ENCODE data around the gene FOXI1.
"Not testable (repeated sequence)": the region's sequence is repeated elsewhere in the genome, so short reads cannot be mapped to it uniquely, and the experiment has no call there.

Gene FOXI1

DNA sequence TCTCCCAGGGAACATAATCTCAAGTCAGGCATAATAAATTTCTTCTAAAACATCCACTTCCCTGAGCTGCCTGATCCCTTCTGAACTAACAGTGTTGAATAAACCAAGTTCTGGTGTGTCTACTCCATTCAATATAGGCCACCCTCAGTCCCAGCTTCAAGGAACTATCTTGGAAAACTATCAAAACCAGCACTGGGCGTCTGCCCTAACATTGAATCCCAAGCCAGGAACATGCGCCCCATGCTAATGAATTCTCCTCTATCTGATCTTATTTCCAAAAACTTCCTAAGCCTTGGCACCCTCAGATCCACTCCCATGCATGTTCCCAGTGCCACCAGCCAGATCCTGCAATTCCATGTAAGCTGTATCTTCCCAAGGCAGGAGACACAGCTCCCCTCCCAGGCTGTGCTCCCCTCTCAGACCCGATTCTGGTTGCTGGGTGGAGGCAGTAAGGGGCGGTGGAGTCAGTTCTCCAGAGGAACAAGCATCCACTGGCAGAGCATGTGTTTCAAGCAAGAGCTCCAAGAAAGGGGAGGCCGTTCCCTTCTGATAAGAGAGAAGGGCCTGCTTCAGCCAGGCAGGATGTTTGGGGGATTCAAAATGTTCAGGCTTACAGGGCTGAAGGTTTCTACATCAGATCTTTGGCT, 13.1 kb upstream of the FOXI1 start:
- no peak overlapping the region for H3K4me3 ChIP-seq (ENCODE audit: low read depth, low read length)

DNA sequence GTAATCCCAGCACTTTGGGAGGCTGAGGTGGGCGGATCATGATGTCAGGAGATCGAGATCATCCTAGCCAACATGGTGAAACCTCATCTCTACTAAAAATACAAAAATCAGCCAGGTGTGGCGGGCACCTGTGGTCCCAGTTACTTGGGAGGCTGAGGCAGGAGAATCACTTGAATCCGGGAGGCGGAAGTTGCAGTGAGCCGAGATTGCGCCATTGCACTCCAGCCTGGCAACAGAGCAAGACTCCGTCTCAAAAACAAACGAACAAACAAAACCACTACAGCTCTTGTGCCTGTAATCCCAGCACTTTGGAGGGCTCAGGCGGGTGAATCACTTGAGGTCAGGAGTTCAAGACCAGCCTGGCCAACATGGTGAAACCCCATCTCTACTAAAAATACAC, 11.4 kb upstream of the FOXI1 start:
- H3K4me3 ChIP-seq (ENCODE audit: low read depth, low read length), result not testable (repeated sequence)

GRCh38 chr5:170095646-170096045, 10.1 kb upstream of the FOXI1 start:
- no peak overlapping the region for H3K4me3 ChIP-seq (ENCODE audit: low read depth, low read length)

GRCh38 chr5:170097934-170098333, 7.8 kb upstream of the FOXI1 start:
- H3K4me3 ChIP-seq (ENCODE audit: low read depth, low read length), result no peak overlapping the region

DNA sequence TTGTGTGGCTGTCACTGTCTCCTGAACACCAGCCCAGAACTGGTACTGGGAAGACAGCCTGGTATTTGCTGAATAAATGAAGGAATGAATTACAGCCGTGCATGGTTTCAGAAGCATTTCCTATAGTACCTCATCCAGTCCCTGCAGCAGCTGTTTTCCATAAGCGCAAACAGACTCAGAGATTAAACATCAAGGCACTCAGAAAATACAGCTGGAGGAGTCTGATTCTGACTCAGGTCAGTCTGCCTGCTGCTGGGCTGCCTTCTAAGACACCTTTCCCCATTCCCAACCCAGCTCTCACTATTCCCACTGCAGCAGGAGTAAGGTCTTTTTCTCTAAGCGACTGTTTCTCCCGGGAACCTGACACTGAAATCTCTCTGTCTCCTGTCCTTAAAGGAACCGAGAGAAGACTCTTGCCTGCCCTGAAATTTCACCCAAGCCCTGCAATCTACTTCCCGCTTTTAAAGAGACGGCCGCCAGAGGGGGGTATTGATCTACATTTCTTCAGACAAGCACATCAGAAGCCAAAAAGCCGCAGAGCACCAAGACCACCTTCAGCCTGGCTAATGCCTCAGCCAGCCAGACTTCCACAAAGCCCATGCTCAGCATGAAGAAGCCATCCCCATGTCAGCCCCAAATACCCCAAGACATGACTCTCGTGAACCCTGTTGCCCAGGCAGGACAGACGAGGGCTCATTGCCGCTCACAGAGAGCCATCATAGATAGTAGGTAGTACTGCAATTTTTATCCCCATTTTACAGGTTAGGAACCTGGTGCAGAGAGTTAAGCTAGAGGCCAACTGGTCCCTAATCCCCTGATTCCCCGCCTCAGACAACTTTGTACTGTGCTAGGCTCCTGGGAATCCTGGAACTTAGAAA, 5.4 kb upstream of the FOXI1 start:
- H3K4me3 ChIP-seq (ENCODE audit: low read depth, low read length), result no peak overlapping the region

GRCh38 chr5:170103447-170103846, 2.2 kb upstream of the FOXI1 start:
- no peak overlapping the region for H3K4me3 ChIP-seq (ENCODE audit: low read depth, low read length)

- no peak overlapping the region for H3K4me3 ChIP-seq (ENCODE audit: low read depth, low read length)
Measured at GRCh38 chr5:170104299-170104698, 1.4 kb upstream of the FOXI1 start.

GRCh38 chr5:170104710-170105109, 987 bp upstream of the FOXI1 start:
- no peak overlapping the region for H3K4me3 ChIP-seq (ENCODE audit: low read depth, low read length)

DNA sequence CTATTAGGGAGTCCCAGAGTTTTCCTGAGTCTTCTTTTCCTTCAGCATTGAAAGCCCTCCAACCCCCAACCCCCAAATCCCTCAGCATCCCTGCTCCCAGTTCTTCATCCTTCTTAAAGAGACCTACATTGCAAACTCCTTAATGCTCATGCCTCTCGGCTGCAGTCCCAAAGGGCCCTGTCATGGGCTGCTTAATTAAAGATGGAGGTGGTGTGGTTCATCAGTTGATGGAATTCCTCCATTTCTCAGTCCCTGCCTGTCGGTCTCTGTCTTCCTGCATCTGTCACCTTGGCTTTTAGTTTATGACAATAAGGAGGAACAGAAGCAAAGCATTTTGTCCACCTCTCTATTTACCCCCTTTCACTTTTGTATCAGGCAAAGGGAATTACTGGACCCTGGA, 2.0 kb downstream of the FOXI1 start:
- no peak overlapping the region for H3K4me3 ChIP-seq (ENCODE audit: low read depth, low read length)

DNA sequence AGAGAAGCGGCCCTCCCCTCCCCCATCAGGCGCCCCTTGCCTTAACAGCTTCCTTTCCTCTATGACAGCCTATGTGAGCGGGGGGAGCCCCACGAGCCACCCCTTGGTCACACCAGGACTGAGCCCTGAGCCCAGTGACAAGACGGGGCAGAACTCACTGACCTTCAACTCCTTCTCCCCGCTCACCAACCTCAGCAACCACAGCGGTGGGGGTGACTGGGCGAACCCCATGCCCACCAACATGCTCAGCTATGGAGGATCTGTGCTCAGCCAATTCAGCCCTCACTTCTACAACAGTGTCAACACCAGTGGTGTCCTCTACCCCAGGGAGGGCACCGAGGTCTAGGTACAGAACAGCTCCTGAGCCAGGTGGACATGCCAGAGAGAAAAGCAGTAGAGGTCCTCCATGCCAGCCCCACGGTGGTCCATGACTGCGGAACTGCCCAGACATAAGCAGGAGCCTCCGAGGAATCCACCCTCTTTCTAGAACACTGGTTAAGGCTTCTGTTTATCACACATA, 2.6 kb downstream of the FOXI1 start:
- H3K4me3 ChIP-seq (ENCODE audit: low read depth, low read length), result no peak overlapping the region

DNA sequence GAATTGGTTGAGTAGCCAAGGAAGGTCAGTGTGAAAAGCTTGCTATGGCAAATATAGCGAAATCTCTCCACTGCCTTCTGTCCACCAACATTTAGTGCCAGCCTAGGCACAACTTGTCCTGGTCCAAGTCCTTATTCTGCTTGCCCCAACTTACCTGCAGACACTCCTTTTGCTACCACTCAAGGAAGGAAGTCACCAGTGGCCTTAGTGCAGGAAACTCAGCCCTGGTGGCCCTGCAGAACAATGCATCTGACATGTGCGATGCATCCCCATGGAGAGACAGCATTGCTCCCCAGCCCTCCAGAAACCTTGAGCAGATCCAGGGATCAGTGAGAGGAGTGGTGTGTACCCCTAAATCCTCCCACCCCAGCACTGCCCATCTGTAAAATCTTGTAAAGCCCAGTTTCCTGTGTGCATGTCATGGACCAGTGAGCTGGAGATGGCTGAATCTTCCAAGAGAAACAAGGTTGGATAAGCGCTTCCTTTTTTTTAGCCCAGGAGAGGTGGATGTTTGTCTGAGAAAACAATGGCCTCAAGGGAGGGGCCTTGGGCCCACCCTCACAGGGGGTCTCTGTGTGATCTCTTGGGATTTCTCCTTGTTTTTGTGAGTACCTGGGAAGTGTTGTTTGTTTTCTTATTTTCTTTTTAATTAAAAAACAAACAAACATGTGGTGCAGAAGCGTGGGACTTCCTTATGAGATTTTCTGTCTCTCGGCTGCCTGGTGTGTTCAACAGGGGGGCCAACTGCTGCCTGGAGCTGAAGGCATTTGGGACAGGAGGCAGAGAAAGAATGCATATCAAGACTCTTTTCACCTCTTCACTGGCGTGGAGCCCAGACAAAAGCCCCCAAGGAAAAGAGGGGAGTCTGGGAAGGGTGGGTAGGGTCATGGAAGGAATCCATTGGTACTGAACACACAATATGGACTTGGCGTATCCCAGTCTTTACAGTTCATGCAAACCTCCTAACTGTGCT, 3.6 kb downstream of the FOXI1 start:
- no peak overlapping the region for H3K4me3 ChIP-seq (ENCODE audit: low read depth, low read length)

DNA sequence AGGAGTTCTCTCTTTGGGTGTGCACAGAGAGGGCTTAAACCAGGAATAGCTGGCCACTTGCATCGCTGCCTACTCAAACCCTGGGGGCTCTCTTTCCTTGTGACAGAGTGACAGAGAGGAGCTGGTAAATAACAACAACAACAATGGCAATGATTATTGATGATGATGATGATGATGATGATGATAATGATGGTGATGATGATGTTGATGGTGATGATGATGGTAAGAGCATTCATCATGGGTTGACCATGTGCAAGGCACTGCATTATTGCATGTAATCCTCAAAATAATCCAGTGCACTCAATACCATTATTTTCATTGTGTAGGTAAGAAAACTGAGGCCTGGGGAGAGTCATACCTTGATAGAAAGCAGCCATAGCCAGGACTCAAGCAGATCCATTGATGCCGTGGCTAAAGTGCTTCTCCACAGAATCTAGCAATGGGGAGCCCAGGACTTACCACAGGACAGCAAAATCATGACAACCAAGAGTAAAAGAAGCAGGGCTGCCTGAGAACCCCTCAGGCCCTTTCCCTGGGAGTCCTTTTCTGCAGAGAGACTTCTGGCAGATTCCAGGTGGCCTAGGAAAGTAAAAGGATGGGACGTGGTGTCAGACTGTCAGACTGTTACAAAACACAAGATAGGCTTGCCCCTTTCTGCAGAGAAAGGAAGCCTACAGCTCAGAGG, 4.8 kb downstream of the FOXI1 start:
- no peak overlapping the region for H3K4me3 ChIP-seq (ENCODE audit: low read depth, low read length)

- H3K4me3 ChIP-seq (ENCODE audit: low read depth, low read length), result no peak overlapping the region
Measured at GRCh38 chr5:170111088-170111785, 5.5 kb downstream of the FOXI1 start.

DNA sequence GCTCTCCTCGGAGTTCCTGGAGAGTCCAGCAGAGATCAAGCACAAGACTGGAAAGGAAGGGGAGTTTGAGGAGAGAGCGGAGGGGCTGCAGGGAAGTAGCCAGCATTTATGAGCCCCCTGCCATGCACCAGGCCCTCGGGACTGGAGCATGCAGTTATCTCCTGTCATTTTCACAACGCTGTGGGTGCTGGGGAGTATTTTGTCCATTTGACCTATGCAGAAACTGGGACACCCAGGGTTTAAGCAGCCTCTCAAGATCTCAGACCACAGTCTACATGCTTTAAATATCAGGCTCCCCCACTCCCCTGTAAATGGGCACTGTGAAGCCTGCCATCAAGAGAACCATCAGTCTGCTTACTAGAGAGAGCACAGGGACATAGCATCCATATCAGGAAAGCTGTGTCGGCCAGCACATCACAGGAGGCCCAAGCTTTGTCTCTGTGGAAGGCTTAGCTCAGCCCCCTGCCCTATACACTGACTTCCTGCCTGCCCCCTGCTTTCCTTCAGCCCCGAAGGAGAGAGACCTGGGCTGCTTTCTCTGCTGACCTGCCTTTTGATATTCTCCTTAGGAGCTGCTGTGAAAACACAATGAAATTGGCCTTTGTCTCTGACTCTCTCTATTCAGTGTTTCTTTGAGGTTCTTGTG, 7.3 kb downstream of the FOXI1 start:
- H3K4me3 ChIP-seq (ENCODE audit: low read depth, low read length), result no peak overlapping the region

GRCh38 chr5:170113522-170113900, 7.8 kb downstream of the FOXI1 start:
- no peak overlapping the region for H3K4me3 ChIP-seq (ENCODE audit: low read depth, low read length)

DNA sequence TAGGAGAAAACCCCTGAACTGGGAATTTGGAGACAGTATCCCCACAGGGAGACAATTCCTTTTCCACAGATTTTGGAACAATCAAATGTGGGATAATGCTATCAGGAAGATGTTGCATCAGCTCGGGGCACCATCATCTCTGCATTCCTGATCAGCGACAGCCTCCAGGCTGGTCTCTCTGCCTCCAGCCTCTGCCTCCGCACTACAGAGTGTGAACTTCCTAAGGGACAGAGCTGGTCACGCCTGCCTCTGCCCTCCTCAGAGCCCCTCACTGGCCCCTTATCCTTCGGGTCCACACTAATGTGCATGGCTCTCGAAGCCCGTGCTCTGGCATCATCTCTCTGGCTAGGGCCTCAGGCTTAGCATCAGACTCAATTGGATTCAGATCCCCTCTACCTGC, 8.6 kb downstream of the FOXI1 start:
- H3K4me3 ChIP-seq (ENCODE audit: low read depth, low read length), result no peak overlapping the region

- no peak overlapping the region for H3K4me3 ChIP-seq (ENCODE audit: low read depth, low read length)
Measured at GRCh38 chr5:170115925-170116324, 10.2 kb downstream of the FOXI1 start.

- no peak overlapping the region for H3K4me3 ChIP-seq (ENCODE audit: low read depth, low read length)
Measured at GRCh38 chr5:170117736-170118135, 12.0 kb downstream of the FOXI1 start.

GRCh38 chr5:170120576-170120975, 14.9 kb downstream of the FOXI1 start:
- H3K4me3 ChIP-seq (ENCODE audit: low read depth, low read length), result no peak overlapping the region
